Central memory CD8-positive, alpha-beta T cell (primary cell): ENCODE measurements around the gene RTTN.

Experiments used
- ATAC-seq: fragments of 150-1000 bp; cut with Tn5 transposase; replicated peaks from 2 replicates; pipeline ENCODE4 v1.10.0; 2022; ENCODE audit warnings: mild to moderate bottlenecking, moderate FRiP score, moderate number of reproducible peaks; ENCODE audit not compliant: poor library complexity, severe bottlenecking; ENCODE audit errors: extremely low read depth
- DNase-seq, 2 donors: peaks; one replicate each; pipeline ENCODE4 v3.0.0; 2021; ENCODE audit warnings: low spot score in 2 of 2
- H3K27ac Mint-ChIP-seq: one replicate; pipeline ENCODE4 v1.8.0; 2022; ENCODE audit warnings: low read depth, mild to moderate bottlenecking, moderate library complexity, mixed read lengths
- H3K27me3 Mint-ChIP-seq: one replicate; pipeline ENCODE4 v1.8.0; 2022; ENCODE audit warnings: mixed read lengths
- H3K36me3 Mint-ChIP-seq: one replicate; pipeline ENCODE4 v1.8.0; 2022; ENCODE audit warnings: mild to moderate bottlenecking, moderate library complexity, mixed read lengths; ENCODE audit not compliant: insufficient read depth
- H3K4me1 Mint-ChIP-seq: one replicate; pipeline ENCODE4 v1.8.0; 2022; ENCODE audit warnings: mixed read lengths
- H3K4me3 Mint-ChIP-seq: one replicate; pipeline ENCODE4 v1.8.0; 2022; ENCODE audit warnings: mild to moderate bottlenecking, moderate library complexity, mixed read lengths
- H3K9me3 Mint-ChIP-seq: one replicate; pipeline ENCODE4 v1.8.0; 2022; ENCODE audit warnings: mixed read lengths

Gene RTTN

GRCh38 chr18:70046207-70046606 is 159.3 kb downstream of the RTTN start:
- ATAC-seq (no peak), DNase-seq (no peak)
- Mint-ChIP-seq H3K4me3 (no peak overlapping the region), H3K36me3 (peaks cover 8% of the 10 kb centered on the region), H3K9me3 (no peaks in the 10 kb centered on the region), H3K27ac (no peak overlapping the region), H3K4me1 (no peaks in the 10 kb centered on the region), H3K27me3 (no peaks in the 10 kb centered on the region)

- Mint-ChIP-seq H3K9me3 (no peaks in the 10 kb centered on the region), H3K4me1 (no peaks in the 10 kb centered on the region)
Observed at GRCh38 chr18:70044632-70045031, 160.9 kb downstream of the RTTN start.

GRCh38 chr18:70041459-70042050 is 163.9 kb downstream of the RTTN start:
- H3K4me1 Mint-ChIP-seq: no peaks in the 10 kb centered on the region
- no peak overlapping the region for H3K4me3 Mint-ChIP-seq
- H3K27me3 Mint-ChIP-seq: no peaks in the 10 kb centered on the region
- ATAC-seq (no peak), DNase-seq (no peak)
- no peak overlapping the region for H3K27ac Mint-ChIP-seq
- H3K9me3 Mint-ChIP-seq: no peaks in the 10 kb centered on the region
- H3K36me3 Mint-ChIP-seq: peaks cover 3% of the 10 kb centered on the region

More at GRCh38 chr18:70044632-70045031, 160.9 kb downstream of the RTTN start:
- H3K36me3 Mint-ChIP-seq: peaks cover 3% of the 10 kb centered on the region
- ATAC-seq: no peak
- H3K27ac Mint-ChIP-seq: no peak overlapping the region
- no peak for DNase-seq
- no peak overlapping the region for H3K4me3 Mint-ChIP-seq
- H3K27me3 Mint-ChIP-seq: no peaks in the 10 kb centered on the region

- DNase-seq (no peak), ATAC-seq (no peak)
- Mint-ChIP-seq H3K27ac (no peak overlapping the region), H3K4me1 (no peaks in the 10 kb centered on the region), H3K36me3 (peaks cover 3% of the 10 kb centered on the region), H3K9me3 (no peaks in the 10 kb centered on the region), H3K27me3 (no peaks in the 10 kb centered on the region), H3K4me3 (no peak overlapping the region)
Observed at GRCh38 chr18:70039186-70039585, 166.3 kb downstream of the RTTN start.

- Mint-ChIP-seq H3K27me3 (no peaks in the 10 kb centered on the region), H3K9me3 (no peaks in the 10 kb centered on the region), H3K36me3 (peaks cover 3% of the 10 kb centered on the region), H3K27ac (no peak overlapping the region), H3K4me1 (peaks cover 5% of the 10 kb centered on the region), H3K4me3 (no peak overlapping the region)
- ATAC-seq: no peak
- DNase-seq: no peak
Observed at GRCh38 chr18:70037431-70038061, 167.9 kb downstream of the RTTN start.

- Mint-ChIP-seq H3K9me3 (no peaks in the 10 kb centered on the region), H3K4me3 (no peak overlapping the region), H3K4me1 (peaks cover 5% of the 10 kb centered on the region), H3K27me3 (no peaks in the 10 kb centered on the region), H3K27ac (no peak overlapping the region), H3K36me3 (peaks cover 2% of the 10 kb centered on the region)
- DNase-seq: no peak
- ATAC-seq: no peak
Observed at GRCh38 chr18:70036771-70037347, 168.6 kb downstream of the RTTN start.

GRCh38 chr18:70036168-70036567 is 169.3 kb downstream of the RTTN start:
- no peak for ATAC-seq
- DNase-seq: no peak
- peaks cover 5% of the 10 kb centered on the region for H3K4me1 Mint-ChIP-seq
- no peak overlapping the region for H3K27ac Mint-ChIP-seq
- no peaks in the 10 kb centered on the region for H3K27me3 Mint-ChIP-seq
- no peak overlapping the region for H3K4me3 Mint-ChIP-seq
- H3K36me3 Mint-ChIP-seq: no peaks in the 10 kb centered on the region
- no peaks in the 10 kb centered on the region for H3K9me3 Mint-ChIP-seq

GRCh38 chr18:70031221-70031620 is 174.3 kb downstream of the RTTN start:
- Mint-ChIP-seq H3K27me3 (no peaks in the 10 kb centered on the region), H3K4me1 (peaks cover 5% of the 10 kb centered on the region), H3K27ac (no peak overlapping the region), H3K4me3 (no peak overlapping the region), H3K36me3 (peaks cover 4% of the 10 kb centered on the region), H3K9me3 (no peaks in the 10 kb centered on the region)
- no peak for DNase-seq
- no peak for ATAC-seq

- Mint-ChIP-seq H3K27ac (no peak overlapping the region), H3K4me1 (peaks cover 8% of the 10 kb centered on the region), H3K9me3 (no peaks in the 10 kb centered on the region), H3K36me3 (peaks cover 4% of the 10 kb centered on the region), H3K27me3 (no peaks in the 10 kb centered on the region), H3K4me3 (no peak overlapping the region)
- DNase-seq: no peak
- ATAC-seq: no peak
Observed at GRCh38 chr18:70030728-70031127, 174.8 kb downstream of the RTTN start.

GRCh38 chr18:70029163-70029562 is 176.3 kb downstream of the RTTN start:
- H3K27me3 Mint-ChIP-seq: no peaks in the 10 kb centered on the region
- H3K4me3 Mint-ChIP-seq: no peak overlapping the region
- H3K27ac Mint-ChIP-seq: no peak overlapping the region
- peaks cover 4% of the 10 kb centered on the region for H3K36me3 Mint-ChIP-seq
- H3K9me3 Mint-ChIP-seq: no peaks in the 10 kb centered on the region
- H3K4me1 Mint-ChIP-seq: peaks cover 9% of the 10 kb centered on the region
- DNase-seq: no peak
- ATAC-seq: no peak

- no peak overlapping the region for H3K27ac Mint-ChIP-seq
- peaks cover 4% of the 10 kb centered on the region for H3K36me3 Mint-ChIP-seq
- H3K4me1 Mint-ChIP-seq: peaks cover 9% of the 10 kb centered on the region
- ATAC-seq (no peak), DNase-seq (no peak)
- no peak overlapping the region for H3K4me3 Mint-ChIP-seq
- no peaks in the 10 kb centered on the region for H3K9me3 Mint-ChIP-seq
- H3K27me3 Mint-ChIP-seq: no peaks in the 10 kb centered on the region
Observed at GRCh38 chr18:70028734-70029133, 176.8 kb downstream of the RTTN start.

- H3K36me3 Mint-ChIP-seq: peaks cover 4% of the 10 kb centered on the region
- H3K9me3 Mint-ChIP-seq: no peaks in the 10 kb centered on the region
- H3K4me1 Mint-ChIP-seq: peaks cover 7% of the 10 kb centered on the region
- H3K27ac Mint-ChIP-seq: no peak overlapping the region
- no peak for DNase-seq
- no peak for ATAC-seq
- no peaks in the 10 kb centered on the region for H3K27me3 Mint-ChIP-seq
- H3K4me3 Mint-ChIP-seq: no peak overlapping the region
Observed at GRCh38 chr18:70028084-70028483, 177.4 kb downstream of the RTTN start.

- Mint-ChIP-seq H3K36me3 (peaks cover 8% of the 10 kb centered on the region), H3K4me3 (no peak overlapping the region), H3K27ac (no peak overlapping the region), H3K4me1 (peaks cover 5% of the 10 kb centered on the region), H3K27me3 (no peaks in the 10 kb centered on the region), H3K9me3 (no peaks in the 10 kb centered on the region)
- no peak for ATAC-seq
- no peak for DNase-seq
Observed at GRCh38 chr18:70025580-70025979, 179.9 kb downstream of the RTTN start.
